Posterior vena cava (tissue), 2 donors: ENCODE data around the gene PKNOX2. TPM values are rescaled to one million over a fixed set of nuclear protein-coding genes. Genes with fewer than 3 reads are reported as not detected.

Experiments
- DNase-seq: peaks from one replicate; pipeline ENCODE4 v3.0.0-alpha.2; 2020; ENCODE audit warnings: low spot score
- intact Hi-C, 2 donors: fragments of 100-400 bp; cut with DNase I; formaldehyde crosslinking; loops; one replicate each; pipeline versions ENCODE4 v1.14.1 to v1.14.2; 2022 to 2023
- total RNA-seq, 2 donors: library from RNA; stranded (reverse); fragmentation: NEBNext Ultra II Directional; extraction: Animal tissue kit (Norgen Biotek cat#: 25700); gene quantifications; one replicate each; pipeline ENCODE4 v1.2.1, GENCODE V29; 2021
- donor health status: DM: yes; HTN: yes; CAD: no.
- donor health status: DM: yes; HTN: yes; CAD: no.

PKNOX2 gene
- total RNA-seq, 2 donors from 2014 or later: 8.2 to 8.3 TPM

DNA sequence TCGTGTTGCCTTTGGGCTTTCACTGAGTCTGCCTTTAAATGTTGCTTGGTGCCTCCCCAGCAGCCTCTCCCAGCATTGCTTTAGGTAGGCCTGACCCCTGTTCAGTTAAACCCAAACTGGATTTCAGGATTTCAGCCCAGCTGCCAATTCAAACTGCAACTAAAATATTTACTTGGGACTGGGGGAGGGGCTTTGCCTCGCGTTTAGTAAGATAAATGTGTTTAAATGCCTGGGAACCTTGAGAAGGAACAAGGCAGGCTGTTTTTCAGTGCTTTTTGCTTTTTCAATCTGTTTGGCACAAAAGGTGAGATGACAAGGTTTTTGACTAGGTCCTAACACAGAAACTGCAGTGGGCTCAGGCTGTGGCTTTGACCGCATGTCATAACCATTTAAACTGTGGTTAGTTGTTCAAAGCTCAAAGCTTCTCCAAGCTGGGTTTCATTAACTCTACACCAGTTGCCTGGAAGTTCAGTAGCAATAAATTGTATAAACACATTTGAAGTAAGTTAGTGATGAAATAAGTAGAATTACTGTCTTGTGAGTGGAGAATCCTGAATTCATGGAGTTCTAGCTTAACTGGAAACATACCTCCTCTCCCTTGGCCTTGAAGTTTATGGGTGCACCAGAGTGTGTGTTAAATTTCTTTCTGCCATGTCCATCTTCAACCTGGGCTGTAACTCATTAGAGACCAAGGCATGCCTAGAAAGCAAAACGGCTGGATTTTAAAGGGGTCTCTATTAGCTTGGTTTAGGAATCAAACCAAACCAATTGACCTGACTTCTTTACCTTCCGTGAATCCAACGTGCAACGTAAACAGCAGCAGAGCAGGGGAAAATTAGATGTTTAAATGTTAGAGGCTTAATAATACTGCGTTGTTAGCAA is 3.6 kb downstream of the PKNOX2 start:
- DNase-seq: no peak
- intact Hi-C loops: loop anchor here in 1 of 2 donors (10.0 kb wide), 1 partner anchor 237 kb away; no protein-coding TSS in a partner anchor

GRCh38 chr11:125168918-125169456 is 4.4 kb downstream of the PKNOX2 start:
- no peak for DNase-seq

GRCh38 chr11:125170001-125170509 is 5.5 kb downstream of the PKNOX2 start:
- no peak for DNase-seq
- intact Hi-C loops: no loop called here

More at GRCh38 chr11:125168918-125169456, 4.4 kb downstream of the PKNOX2 start:
- intact Hi-C loops: loop anchor here in 1 of 2 donors (10.0 kb wide), 1 partner anchor 236 kb away; no protein-coding TSS in a partner anchor

DNA sequence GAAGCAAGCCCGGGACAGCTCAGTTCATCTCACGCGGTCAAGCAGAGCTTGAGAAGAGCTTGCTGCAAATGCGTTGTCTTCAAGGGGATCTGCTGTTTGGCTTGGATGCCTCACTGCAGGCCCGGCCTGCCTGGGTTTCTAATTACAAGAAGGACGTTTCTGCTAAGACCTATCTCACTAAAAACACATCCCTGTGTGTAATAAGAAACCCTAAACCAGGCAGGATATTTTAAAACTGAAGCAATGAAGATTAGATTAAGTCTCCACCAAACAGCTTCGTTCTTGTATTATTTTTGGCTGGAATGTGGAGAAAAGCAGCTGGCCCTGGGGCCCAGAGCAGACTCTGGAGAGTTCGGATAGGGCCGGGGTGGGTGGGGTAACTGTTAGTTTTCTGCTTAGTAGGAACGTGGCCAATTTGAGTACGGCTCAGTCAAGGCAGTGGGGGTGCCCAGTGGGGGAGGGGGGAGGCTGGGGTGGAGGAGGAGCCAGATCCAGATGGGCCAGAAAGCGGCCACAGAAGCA is 6.0 kb downstream of the PKNOX2 start:
- intact Hi-C loops: no loop called here
- DNase-seq: no peak

DNA sequence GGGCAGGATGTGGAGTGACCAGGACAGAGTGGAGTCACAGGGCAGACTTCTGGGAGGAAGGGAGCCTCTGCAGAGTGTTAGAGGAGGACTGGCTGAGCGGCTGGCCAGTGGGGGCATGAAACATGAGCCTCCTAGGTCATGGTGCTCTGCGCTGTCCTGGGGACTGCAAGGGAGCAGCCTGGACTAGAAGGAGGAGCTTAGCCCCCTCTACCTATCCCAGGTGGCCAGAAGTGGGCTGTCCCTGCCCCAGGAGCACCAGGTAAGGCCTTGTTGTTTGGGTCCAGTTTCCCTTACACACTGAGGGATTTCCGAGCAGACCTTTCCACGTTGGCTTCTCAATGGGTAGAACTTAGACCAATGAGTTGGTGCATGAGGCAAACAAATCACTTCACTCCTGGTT is 7.4 kb downstream of the PKNOX2 start:
- DNase-seq: no peak
- intact Hi-C loops: no loop called here

- intact Hi-C loops: no loop called here
- DNase-seq: no peak
Measured at GRCh38 chr11:125173027-125173426, 8.5 kb downstream of the PKNOX2 start.

GRCh38 chr11:125173556-125173955 is 9.0 kb downstream of the PKNOX2 start:
- intact Hi-C loops: no loop called here
- DNase-seq: no peak

DNA sequence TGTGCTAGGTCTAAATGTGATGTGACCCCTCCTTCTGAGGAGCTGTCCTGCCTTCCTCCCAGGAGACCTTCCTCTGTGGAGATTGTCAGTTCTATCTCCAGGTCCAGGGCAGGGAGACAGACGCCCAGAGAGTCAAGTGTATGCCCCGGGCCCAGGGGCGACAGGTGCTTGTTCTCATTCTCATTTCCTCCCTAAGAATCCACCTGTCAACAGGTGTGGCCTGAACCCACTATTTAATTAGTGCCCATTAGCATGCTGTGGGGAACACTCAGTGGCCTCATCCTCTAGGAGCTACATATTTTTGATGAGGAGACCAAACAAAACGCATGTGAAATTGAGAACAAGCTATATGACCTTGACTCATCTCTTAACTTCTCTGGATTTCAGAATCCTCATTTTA is 9.5 kb downstream of the PKNOX2 start:
- no peak for DNase-seq
- intact Hi-C loops: no loop called here

DNA sequence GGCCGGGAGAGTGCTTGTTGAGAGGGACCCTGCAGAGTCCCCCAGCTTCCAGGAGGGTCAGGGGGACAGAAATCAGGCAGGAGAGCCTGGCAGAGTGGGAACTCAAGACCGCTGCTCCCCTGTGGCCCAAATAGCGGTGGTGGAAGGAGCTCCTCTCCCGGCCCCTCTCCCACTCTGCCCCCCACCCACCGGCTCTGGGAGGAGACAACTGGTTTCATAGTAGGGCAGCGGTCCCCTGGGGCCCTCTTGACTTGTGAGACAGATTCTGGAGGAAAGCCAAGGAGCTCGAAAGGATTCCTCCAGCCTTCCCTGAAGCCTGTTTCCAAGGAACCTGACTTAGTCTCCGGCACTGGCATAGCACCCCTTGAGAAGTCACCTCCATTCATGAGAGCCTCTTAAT is 10.1 kb downstream of the PKNOX2 start:
- DNase-seq: no peak
- intact Hi-C loops: no loop called here

DNA sequence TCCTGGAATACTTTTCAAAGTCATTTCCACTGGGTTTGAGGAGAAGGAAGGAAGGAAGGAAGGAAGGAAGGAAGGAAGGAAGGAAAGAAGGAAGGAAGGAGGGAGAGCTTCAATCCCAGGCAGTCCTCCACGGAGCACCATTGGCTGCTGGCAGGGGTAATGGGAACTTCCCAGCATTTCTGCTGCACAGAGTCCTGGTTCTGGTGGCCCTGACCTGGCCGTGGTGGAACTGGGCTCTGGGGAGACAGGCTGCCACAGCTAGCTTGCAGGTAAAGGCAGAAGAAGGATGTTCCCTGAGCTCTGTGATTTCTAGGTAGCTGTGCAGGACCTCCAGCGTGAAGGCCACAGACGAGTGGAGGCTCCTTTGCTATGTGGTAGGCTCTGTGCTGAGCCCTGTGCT is 10.6 kb downstream of the PKNOX2 start:
- intact Hi-C loops: no loop called here

GRCh38 chr11:125175896-125176575 is 11.5 kb downstream of the PKNOX2 start:
- intact Hi-C loops: no loop called here
- no peak for DNase-seq

More for the DNA sequence above, 10.6 kb downstream of the PKNOX2 start:
- no peak for DNase-seq

DNA sequence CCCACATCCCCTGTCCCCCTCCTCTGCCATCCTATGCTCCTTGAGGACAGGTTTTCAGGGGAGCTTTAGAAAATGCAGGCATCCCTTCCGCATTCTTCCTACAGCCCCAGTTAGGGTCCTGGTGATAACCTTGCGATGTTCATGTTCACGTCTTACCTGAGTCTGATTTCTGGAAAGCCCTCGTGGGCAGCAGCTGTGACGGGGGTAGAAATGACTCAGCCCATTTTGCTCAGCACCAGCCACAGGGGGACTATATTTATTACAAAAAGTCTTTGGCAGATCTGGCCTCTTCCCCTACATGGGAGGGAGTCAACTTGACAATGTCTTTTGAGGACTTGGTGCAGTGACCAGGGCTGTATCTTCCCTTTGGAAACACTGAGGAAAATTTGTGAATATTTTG is 12.3 kb downstream of the PKNOX2 start:
- intact Hi-C loops: no loop called here
- no peak for DNase-seq

GRCh38 chr11:125177543-125177942 is 13.0 kb downstream of the PKNOX2 start:
- intact Hi-C loops: no loop called here
- no peak for DNase-seq

DNA sequence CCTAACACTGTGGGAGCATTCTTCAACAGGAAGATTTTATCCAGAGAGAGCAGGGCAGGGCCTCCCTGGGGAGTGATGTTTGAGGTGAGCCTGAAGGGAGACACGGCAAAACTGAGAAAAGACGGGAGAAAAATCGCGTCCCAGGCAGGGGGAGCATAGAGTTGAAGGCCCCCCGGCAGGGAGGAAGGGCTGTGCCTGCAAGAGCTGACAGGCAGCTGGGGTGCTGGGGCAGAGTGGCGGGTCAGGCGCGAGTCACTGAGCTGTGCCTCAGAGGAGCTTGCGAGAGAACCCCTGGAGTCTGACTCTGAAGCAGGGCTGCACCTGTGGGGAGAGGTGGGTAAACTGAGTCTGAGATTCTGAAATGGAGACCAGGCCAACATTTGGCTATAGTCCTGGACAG is 14.8 kb downstream of the PKNOX2 start:
- intact Hi-C loops: no loop called here
- no peak for DNase-seq

DNA sequence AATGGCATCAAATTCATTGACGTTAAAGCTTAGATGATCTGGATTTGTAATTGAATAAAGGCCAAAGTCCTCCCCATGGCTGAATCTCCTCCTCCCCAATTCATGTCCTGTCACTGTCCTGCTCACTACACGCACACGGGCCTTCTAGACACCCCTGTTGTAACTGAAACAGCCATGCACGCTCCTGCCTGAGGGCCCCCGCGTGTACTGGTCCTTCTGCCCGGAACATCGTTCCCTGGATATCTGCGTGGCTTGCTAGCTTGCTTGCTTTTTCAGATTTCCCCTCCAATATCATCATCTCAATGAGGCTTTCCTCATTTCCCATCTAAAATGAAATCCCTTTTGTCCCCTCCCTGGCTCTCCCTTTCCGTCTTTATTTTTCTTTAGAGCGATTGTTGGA is 15.3 kb downstream of the PKNOX2 start:
- intact Hi-C loops: no loop called here
- no peak for DNase-seq

- intact Hi-C loops: no loop called here
- DNase-seq: no peak
Measured at GRCh38 chr11:125180413-125181305, 16.1 kb downstream of the PKNOX2 start.

DNA sequence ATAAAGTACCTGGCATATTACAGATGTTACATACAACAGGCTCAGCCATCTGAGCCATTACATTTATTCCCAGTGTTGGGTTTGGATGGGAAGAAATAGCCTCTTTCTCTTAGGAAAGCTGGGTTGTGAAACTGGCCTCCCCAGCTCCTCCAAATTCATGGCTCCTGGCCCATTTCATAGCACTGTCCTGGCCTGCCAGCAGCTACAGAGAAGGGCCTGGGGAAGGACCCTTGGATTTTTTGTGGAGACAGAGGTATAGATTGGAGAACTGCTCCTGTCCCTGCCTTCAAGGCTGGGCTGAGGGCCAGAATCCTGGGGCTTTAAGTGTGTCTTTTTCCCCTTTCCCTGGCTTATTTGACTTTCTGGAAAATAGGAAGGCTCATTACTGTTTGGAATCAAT is 18.0 kb downstream of the PKNOX2 start:
- intact Hi-C loops: no loop called here
- DNase-seq: no peak

DNA sequence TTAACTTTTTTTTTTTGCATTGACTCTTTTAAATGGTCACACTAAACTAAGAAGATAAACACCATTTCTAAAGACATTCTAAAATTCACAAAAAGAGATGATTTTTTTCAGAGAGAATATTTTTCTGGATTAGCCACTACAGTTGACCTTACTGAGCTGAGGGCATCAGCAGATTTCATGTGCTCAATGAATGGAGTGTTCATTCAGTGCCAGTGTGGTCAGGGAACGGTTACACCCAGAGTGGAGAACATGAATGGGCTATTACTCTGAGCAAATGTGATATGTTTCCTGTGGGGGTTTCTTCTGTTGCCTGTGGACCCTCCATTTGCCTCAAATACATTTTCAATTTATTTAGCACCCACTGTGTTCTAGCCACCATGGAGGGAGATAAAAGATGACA is 19.1 kb downstream of the PKNOX2 start:
- DNase-seq: no peak
- intact Hi-C loops: no loop called here

GRCh38 chr11:125188021-125188420 is 23.5 kb downstream of the PKNOX2 start:
- intact Hi-C loops: no loop called here
- no peak for DNase-seq
